HT-29 (cell line): ENCODE results near the gene KIF25. TPM values are rescaled to one million over a fixed set of nuclear protein-coding genes. Genes with fewer than 3 reads are reported as not detected.

Experiments used
- DNase-seq: peaks from one replicate; pipeline ENCODE4 v3.0.0-alpha.2; 2015; ENCODE audit warnings: low spot score
- total RNA-seq: library from RNA; depleted of rRNA; stranded (reverse); fragments of >200 nt; shearing (Covaris generic); gene quantifications from 2 replicates; pipeline ENCODE4 v1.2.3, GENCODE V29; 2014; rRNA removed

KIF25 gene, protein sequence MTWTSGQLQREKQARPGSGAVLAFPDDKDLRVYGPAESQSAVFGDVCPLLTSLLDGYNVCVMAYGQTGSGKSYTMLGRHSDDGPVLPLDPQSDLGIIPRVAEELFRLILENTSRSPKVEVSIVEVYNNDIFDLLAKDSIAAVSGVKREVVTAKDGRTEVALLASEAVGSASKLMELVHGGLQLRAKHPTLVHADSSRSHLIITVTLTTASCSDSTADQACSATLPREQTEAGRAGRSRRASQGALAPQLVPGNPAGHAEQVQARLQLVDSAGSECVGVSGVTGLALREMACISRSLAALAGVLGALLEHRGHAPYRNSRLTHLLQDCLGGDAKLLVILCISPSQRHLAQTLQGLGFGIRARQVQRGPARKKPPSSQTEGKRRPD
- not detected in 2 replicates for total RNA-seq

- DNase-seq, result no peak
These were observed at the start of gene KIF25 for GRCh38 chr6:167997642-167998041. Gene KIF25 (plus strand): TSS chr6:167997671. CDS start chr6:168029586, 31,915 bp downstream.

DNA sequence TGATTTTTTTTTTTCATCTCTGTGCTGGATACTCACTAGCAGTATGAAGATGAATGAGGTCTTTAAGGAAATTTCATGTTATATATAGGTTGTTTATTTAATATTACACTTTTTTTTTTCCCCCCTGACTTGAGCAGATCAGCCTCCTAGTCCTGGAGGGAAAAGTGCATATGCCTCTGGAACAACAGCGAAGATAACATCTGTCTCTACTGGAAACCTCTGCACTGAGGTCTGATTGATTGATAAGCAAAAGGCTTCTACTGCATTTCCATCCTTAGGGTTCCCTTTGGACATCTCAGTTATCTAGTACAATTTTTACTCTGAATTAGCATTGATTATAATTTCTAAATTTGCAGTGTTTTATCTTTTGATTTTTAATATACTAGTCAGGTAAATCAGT is 49.8 kb upstream of the KIF25 start:
- no peak for DNase-seq

DNA sequence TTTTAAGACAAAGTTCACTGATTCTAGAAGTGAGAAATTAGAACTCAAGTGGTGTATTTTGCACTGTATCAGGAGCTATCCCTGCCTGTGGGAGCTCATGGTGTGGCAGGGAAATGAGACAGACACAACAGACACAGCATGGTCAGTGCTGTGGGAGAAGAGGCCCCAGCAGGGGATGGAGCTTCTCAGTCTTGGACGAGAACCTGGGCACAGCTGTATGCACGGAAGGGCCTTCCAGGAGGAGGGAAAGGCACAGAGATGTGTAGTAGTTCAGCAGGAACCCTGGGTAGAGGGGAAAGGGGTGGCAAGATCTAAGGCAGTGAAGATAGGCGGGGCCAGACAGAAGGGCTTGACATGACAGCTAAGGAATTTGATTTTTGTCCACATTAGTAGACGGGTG is 48.8 kb upstream of the KIF25 start:
- DNase-seq, result no peak

DNA sequence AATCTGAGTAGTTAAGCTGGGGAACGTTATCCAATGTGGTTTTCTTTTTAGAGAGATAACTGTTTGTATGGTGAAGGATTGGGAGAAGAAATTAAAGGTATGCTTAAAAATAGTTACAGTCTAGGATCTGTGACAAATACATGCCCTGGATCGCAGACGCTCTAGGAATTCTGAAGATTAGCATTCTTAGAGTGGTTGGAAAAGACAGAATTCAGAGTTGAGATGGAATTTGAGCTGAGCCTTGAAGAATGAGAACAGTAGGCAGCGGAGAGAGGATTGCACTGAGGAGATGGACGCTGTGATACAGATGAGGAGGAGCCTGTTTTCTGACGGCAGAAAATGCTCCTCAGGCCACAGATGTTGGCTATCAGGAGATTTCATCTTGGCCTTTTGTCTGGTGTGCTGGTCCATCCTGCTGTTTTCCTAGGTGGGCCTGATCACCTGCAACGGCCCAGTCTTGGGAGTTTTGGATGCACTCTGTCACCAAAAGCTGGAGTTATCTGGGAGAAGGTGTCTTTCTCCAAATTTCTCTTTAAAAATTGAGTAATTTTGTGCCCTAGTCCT is 48.3 kb upstream of the KIF25 start:
- DNase-seq, result no peak

DNA sequence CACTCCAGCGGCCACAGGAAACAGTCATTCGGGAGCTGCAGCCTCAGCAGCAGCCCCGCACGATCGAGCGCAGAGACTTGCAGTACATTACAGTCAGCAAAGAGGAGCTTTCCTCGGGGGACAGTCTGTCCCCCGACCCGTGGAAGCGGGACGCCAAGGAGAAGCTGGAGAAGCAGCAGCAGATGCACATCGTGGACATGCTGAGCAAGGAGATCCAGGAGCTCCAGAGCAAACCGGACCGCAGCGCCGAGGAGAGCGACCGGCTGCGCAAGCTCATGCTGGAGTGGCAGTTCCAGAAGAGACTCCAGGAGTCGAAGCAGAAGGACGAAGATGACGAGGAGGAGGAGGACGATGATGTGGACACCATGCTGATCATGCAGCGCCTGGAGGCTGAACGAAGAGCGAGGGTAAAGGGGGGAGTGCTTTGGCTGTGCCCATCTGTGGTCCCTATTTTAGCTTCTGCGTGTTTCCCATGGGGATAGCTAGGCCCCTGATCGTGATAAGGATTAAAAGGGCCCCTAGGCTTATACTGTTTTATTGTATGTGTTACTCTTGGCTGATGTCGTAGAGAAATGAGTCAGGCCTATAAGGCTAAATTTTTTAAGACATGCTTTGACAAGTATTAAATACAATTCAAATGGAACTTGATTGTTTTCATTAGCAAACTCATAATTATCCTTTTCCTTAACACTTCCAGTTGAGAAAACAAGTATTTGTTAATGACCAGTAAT is 45.5 kb upstream of the KIF25 start:
- DNase-seq, result no peak

- no peak for DNase-seq
These were observed 45.0 kb upstream of the KIF25 start for GRCh38 chr6:167952512-167952859.

- DNase-seq, result no peak
These were observed 43.9 kb upstream of the KIF25 start for GRCh38 chr6:167953551-167953950.

DNA sequence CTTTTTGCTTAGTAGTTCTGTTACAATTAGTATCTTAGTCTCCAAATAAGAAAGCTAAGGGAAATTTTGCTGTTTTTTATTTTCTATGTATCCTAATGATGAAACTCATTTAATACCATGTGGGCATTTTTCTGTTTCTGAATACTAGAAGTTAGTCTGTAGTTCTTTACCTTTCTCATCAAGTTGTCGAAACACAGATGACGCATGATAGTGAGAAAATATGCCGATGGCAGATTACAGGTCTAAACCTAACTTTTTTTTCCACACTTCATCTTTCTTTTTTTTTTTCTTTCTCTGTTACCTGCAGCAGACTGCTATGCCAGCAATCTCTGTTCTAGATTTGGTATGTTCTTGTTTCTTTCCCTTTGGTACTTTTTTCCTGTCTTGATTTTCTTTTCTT is 43.3 kb upstream of the KIF25 start:
- no peak for DNase-seq

- DNase-seq, result no peak
These were observed 41.0 kb upstream of the KIF25 start for GRCh38 chr6:167956491-167956890.

GRCh38 chr6:167956983-167957492 is 40.4 kb upstream of the KIF25 start:
- peak; percentile 59 for DNase-seq

DNA sequence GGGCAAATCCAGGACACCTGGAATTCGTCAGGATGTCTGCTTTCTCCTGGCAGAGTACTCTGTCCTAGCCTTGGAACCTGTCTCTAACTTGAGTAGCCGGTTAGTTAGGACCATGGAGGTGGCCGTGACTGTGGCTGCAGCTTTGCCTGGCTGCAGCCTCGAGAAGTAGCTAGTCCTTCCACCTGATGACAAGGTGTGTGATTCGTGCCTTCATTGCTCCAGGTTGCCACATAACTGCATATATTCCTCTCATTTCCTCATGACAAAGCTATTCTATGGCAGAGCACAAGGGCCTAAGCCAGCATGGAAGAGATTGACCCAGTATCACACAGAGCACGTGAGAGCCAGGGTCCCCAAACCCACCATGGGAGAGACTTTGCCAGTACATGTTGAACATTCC is 39.8 kb upstream of the KIF25 start:
- DNase-seq, result no peak

GRCh38 chr6:167960579-167960978 is 36.9 kb upstream of the KIF25 start:
- DNase-seq, result no peak

DNA sequence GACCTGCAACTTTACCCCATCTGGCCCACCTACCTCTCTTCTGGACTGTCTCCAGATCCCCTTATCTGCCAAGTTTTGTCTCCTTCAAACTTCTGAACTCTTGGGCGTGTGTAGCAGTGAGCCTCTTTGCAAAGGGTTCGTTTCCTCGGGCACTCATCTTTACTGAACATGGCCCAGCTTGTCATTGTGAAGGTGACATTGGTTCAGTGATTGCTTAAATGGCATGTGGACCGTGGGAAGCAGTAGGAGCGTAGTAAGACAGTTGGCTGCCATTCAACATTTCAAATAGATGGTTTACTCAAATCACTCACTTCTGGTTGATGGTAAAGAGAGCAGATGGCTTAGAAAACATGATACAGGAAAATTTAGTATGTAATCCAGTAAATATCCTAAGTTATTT is 34.8 kb upstream of the KIF25 start:
- no peak for DNase-seq

DNA sequence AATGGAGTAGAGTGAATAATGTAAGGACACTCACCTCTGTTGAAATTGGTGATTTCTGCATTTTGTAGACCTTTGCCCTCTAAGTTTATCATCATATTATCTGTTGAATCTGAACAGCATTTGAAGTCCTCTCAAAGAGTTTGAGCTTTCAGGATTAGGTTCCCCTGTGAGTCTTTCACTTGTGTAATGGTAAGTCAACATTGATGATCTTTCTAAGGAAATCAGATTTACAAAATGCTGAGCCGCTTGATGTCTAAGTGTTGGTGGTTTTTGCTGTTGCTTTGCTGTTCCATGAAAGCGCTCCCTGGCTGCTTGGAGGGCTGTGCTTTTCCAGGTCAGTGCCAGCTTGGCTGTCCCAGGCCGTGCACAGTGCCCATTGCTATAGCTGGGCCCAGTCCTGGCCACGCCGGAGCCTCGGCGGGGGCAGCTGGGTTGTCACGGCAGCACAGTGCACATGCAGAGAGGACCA is 33.8 kb upstream of the KIF25 start:
- no peak for DNase-seq

DNA sequence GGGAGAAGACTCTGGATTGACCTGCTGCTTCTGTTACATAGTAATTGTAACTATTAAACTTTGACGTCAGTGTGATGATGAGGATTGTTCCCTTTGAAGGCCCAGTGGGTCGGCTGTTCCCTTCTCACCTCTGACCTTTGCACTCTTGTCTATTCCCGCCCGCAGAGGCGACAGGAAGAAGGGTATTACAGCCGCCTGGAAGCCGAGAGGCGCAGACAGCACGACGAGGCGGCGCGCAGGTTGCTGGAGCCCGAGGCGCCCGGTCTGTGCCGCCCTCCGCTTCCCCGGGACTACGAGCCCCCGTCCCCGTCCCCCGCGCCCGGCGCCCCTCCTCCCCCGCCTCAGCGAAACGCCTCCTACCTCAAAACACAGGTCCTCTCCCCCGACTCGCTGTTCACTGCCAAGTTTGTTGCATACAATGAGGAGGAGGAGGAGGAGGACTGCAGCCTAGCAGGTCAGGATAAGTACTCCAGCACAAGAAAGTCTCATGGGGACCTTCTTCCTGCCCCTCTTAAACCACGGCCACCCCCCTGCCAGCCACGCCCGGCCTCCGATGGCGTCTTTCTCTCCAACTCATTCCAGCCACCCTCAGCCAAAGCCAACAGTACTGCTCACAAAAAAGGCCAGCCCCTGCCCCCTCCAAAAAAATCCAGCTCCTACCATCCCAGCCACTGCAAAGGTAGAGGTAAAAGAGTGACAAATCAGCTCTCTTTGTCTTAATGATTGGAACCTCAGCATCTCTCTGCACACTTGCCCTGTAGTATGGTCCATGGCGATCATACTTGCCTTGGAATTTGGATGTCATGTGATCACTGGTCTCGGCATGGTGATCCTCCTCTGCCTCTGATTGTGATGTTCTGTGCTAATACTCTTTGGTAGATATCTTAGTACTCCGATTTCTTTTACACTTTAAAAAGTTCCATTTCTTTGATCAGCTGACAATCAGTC is 31.6 kb upstream of the KIF25 start:
- DNase-seq, result no peak

GRCh38 chr6:167966540-167966905 is 30.9 kb upstream of the KIF25 start:
- no peak for DNase-seq

GRCh38 chr6:167968091-167968490 is 29.4 kb upstream of the KIF25 start:
- peak; percentile 49 for DNase-seq

- DNase-seq, result no peak
These were observed 27.2 kb upstream of the KIF25 start for GRCh38 chr6:167970230-167970629.

DNA sequence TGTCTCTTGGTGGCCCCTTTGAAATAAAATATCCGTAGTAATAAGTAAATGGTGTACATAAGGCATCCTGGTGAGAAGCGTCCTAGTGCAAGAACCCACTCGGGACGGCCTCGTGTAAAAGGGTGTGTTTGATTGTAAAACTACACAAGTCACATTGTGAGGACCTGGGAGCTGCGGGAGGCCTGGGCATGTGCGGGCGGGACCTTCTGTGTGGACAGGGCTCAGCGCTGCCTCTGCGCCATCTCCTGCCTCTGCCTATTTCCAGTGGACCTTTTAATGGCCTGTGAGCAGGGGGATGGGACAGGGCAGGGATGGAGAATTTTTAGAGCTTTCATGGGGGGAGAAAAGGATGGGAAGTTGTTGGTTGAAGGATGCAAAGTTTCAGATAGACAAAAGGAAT is 25.3 kb upstream of the KIF25 start:
- DNase-seq, result no peak

GRCh38 chr6:167973148-167973885 is 24.2 kb upstream of the KIF25 start:
- no peak for DNase-seq
